GM18873 (cell line): ENCODE measurements around the gene PARP6.

Experiments used
- ATAC-seq: cut with Tn5 transposase; IDR thresholded peaks from one replicate; pipeline ENCODE4 v1.9.1; 2021; ENCODE audit warnings: mild to moderate bottlenecking, moderate library complexity, moderate number of reproducible peaks; ENCODE audit not compliant: unreplicated experiment, low FRiP score

Gene PARP6

DNA sequence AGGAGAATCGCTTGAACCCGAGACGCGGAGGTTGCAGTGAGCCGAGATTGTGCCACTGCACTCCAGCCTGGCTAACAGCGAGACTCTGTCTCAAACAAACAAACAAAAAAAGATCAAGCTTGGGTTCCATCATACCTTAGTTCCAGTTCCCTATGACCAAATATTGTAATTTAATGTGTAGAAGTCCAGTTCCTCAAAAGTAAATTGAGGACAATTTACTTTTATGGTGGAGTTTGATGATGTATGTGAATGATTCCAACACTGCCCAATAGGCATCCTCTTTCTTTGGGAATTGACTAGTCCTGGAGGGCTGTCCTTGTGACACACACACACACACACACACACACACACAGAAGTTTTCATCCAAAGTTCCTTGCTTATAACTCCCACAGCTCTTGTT is 38.6 kb downstream of the PARP6 start:
- no peak for ATAC-seq

DNA sequence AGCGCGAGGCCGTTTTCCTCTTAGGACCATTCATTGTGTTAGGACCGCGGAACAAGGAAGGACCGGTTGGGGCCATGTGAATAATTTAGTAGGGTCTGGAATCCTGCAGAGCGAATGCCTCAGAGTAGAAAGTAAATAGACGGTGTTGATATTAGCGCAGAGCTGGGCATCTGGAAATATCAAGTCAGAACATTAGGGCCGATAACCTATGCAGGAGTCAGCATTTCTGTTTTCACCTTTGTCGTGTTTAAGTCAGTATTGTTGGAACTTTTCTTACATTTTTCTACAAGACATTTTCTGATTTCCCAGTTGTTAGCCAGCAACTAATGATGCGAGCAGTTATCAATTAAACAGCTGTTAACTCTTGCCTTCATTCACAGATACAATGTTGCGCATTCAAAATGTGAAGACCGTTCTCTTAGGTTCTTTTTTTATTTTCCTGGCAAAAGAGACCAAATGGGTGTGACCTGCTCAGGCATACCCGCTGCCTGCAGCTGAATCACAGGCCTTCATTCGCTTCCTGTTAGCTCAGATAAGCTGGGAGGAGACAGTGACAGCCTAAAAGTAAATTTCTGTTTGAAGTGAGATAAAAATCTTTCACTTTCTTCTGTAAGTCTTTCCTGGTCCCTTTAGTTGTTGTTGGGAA is 40.4 kb downstream of the PARP6 start:
- ATAC-seq, result no peak

DNA sequence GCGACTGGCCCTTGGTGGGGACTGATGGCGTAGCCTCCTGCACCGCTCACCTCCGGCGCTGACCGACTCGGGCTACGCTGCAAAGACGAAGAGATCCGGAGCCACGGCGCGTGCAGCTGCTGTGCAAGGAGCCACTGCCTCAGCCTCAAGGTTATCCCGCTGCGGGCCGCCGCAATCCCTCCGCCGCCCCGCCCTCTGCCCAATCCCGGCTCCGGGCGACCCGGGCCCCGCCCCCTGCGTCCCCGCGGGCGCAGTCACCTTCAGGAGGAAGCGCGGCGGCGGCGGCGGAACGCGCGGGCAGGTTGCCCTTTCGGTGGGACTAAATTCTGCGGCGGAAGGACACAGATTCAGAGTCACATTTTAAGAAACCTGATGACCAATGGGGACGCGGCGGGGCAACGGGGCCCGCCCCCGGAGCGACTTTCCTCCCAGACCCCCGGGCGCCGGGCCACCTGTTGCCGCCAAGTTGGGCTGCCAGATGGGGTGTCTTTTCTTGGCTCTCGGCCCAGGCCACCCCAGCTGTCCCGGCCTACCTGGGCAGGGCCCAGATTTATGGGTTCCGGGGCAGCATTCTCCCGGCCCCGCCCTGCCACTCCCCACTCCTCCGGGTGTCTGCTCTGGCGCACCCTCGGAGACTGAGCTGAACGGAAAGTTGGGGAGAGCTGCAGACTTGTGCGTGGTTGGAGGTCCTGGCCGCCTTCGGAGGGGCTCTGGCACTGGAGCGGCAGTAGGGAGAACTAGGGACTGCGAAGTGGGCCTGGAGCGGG is 41.1 kb downstream of the PARP6 start, which contains the start of gene PKM:
Gene PKM (minus strand): TSS at position 125 of the 767 bp plus-strand sequence. CDS start 12,093 bp downstream, outside the sequence.
- peak; percentile 32 for ATAC-seq

GRCh38 chr15:72230197-72231065 is 41.9 kb downstream of the PARP6 start:
- peak; percentile 1 for ATAC-seq

DNA sequence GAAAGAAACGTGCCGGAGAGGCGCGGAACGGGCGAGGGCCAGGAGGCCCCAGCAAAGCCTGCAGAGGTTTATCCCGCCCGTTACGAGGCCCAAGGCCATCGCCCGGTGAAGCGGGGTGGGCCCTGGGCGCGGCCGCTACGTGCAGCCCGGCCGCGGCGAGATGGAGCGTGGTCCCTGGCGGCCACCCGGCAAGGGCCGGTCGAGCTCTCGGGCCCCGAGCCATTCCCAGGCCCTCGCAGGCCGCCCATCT is 42.5 kb downstream of the PARP6 start:
- no peak for ATAC-seq

GRCh38 chr15:72229076-72229946 is 43.0 kb downstream of the PARP6 start:
- ATAC-seq, result no peak

- ATAC-seq, result no peak
Observed at GRCh38 chr15:72227720-72228119, 44.6 kb downstream of the PARP6 start.

DNA sequence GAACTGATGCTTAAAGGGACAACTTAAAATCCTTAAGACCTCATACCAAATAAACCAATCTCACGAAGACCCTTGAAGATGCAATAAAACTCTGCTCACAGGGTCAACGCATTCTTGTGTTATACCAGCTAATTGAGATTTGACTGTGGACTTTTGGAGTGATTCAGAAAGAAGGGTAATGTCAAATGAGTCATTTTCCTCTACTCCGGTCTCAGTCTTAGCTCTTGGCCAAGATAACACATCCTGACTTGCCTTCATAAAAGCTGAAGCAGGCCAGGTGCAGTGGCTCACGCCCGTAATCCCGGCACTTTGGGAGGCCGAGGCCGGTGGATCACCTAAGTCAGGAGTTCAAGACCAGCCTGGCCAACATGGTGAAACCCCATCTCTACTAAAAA is 45.2 kb downstream of the PARP6 start:
- no peak for ATAC-seq

- no peak for ATAC-seq
Observed at GRCh38 chr15:72223278-72223677, 49.1 kb downstream of the PARP6 start.

- no peak for ATAC-seq
Observed at GRCh38 chr15:72222393-72222792, 50.0 kb downstream of the PARP6 start.

- ATAC-seq, result no peak
Observed at GRCh38 chr15:72220687-72221086, 51.7 kb downstream of the PARP6 start.

DNA sequence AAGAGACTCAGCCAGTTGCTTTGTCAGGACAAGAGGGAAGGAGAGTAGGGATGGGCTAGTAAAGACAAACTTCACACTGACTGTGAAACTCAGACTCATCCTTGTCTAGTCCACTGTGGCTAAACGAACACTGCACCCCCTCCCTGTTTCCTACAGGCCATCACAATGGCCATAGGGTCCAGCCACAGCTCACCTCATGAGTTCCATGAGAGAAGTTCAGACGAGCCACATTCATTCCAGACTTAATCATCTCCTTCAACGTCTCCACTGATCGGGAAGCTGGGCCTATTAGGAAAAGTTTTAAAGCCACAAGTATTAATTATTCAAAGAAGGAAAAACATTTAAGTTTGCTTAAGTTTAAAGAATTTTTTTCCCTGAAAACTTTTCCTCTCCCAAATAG is 55.1 kb downstream of the PARP6 start:
- no peak for ATAC-seq

- ATAC-seq, result no peak
Observed at GRCh38 chr15:72216079-72216478, 56.3 kb downstream of the PARP6 start.

DNA sequence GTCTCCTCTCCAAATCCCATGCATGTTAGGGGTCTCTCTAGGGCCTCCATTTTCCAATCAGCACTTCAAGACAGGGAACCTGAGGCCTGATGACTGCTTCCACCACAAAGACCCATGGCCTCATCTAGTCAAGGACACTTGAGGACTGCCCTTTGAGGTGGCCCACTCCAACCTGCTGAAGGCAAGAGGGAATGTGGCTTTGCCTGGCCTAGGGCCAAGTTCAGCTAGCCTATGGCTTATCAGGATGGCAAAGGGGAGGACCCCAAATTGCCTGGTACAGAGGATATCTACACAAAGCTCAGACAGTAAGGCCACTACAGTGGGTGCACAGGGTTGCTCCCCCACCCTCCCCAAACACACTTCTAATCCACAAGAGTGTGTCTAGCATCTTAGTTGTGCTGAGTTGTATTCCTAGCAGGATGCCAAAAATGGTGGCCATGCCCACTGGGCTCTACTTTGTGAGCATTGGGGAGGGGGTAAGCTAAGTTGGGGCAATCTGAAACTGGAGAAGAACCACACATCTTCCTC is 64.7 kb downstream of the PARP6 start:
- no peak for ATAC-seq

DNA sequence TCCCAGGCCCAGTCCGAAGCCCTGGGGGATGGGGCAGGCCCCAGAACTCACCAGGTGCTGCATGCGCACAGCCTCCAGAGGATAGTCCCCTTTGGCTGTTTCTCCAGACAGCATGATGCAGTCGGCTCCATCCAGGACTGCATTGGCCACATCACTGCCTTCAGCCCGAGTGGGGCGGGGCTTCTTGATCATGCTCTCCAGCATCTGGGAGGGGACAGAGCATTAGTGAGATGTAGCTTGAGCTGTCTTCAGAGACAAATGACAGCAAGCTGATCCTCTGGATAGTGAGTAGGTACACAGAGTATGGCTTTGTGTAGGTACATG is 65.7 kb downstream of the PARP6 start:
- ATAC-seq, result no peak

- no peak for ATAC-seq
Observed at GRCh38 chr15:72205896-72206676, 66.3 kb downstream of the PARP6 start.

DNA sequence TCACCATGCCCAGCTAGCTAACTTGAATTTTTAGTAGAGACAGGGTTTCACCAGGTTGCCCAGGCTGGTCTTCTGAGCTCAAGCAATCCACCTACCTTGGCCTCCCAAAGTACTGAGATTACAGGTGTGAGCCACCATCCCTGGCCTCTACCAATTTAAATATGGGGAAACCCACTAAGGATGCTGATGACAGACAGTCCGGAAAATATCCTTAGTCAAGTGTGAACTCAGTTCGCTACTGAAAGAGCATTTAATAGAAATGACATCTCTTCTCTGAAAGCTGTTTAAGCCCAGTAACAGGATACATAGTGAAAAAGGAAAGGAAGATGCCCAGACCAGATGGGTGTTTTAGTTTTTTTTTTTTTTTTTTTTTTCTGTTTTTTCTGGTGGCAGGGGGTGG is 67.1 kb downstream of the PARP6 start:
- ATAC-seq, result no peak

- ATAC-seq, result no peak
Observed at GRCh38 chr15:72203507-72203837, 68.9 kb downstream of the PARP6 start.

DNA sequence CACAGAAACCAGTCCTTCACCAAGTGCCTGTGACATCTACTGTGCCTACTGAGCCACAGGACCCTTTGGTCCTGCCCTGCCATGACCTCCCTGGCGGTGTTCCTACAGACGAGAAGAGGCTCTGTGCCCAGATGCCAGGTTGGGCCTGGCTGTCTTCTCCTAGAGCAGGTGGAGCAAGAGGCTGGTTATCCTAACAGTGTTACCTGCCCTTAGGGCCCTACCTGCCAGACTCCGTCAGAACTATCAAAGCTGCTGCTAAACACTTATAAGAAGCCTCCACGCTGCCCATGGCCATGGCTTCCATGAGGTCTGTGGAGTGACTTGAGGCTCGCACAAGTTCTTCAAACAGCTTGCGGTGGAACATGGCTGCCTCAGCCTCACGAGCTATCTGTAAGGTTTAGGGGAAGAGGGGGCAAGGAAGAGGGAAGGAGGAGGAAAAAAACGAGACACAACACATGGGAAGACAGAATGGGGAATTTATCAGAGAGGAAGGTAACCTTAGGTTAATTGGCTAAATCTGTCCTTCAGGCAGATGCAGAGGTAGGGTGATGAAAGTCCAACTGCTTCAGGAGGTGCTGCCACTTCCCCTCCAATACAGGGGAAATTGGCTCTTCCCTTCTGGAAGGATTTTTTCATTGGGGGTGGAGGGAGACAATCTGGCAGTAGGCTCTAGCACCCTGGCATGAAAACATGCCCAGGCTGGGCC is 69.4 kb downstream of the PARP6 start:
- ATAC-seq, result no peak
